CD14-positive monocyte (primary cell): ENCODE measurements around the gene SERPINB8. TPM values are rescaled to one million over a fixed set of nuclear protein-coding genes. Genes with fewer than 3 reads are reported as not detected.
A peak's percentile ranks its signal among the peaks of the same experiment; 100 is the strongest.

Experiments used
- DNase-seq, 3 donors: peaks; one replicate each; pipeline ENCODE4 v3.0.0-alpha.2; 2011 to 2022
- H2AFZ ChIP-seq: 2 replicates; pipeline ENCODE4 v1.6.0; 2012; ENCODE audit warnings: mild to moderate bottlenecking, low read depth, low read length, inconsistent platforms; ENCODE audit not compliant: insufficient read depth, poor library complexity, severe bottlenecking
- H3K27ac ChIP-seq, 2 donors: 1 replicate in 1 of 2; 2 replicates in 1 of 2; pipeline ENCODE4 v1.5.1; 2012 to 2013; ENCODE audit warnings: low read length in 2 of 2, control low read depth in 1 of 2, inconsistent platforms in 1 of 2, low read depth in 1 of 2, mild to moderate bottlenecking in 1 of 2
- H3K27me3 ChIP-seq, 2 donors: one replicate each; pipeline versions ENCODE4 v1.6.0 to v1.6.1; 2011 to 2013; ENCODE audit warnings: low read length in 2 of 2; ENCODE audit not compliant: control insufficient read depth in 2 of 2, insufficient read depth in 2 of 2
- H3K36me3 ChIP-seq, 2 donors: replicated peaks in 1 of 2; 1 replicate in 1 of 2; 2 replicates in 1 of 2; pipeline versions ENCODE4 v1.5.1 to v1.6.1; 2012 to 2013; ENCODE audit warnings: low read length in 2 of 2, control low read depth in 1 of 2, inconsistent platforms in 1 of 2, mild to moderate bottlenecking in 1 of 2; ENCODE audit not compliant: insufficient read depth in 2 of 2, control insufficient read depth in 1 of 2
- H3K4me1 ChIP-seq, 2 donors: 1 replicate in 1 of 2; 2 replicates in 1 of 2; pipeline versions ENCODE4 v1.5.1 to v1.6.1; 2012 to 2013; ENCODE audit warnings: low read length in 2 of 2, control low read depth in 1 of 2, inconsistent platforms in 1 of 2, mild to moderate bottlenecking in 1 of 2, moderate library complexity in 1 of 2; ENCODE audit not compliant: insufficient read depth in 2 of 2, control insufficient read depth in 1 of 2
- H3K4me2 ChIP-seq: replicated peaks from 2 replicates; pipeline ENCODE3; 2012; ENCODE audit warnings: low read length, moderate library complexity, mild to moderate bottlenecking; ENCODE audit not compliant: poor library complexity, severe bottlenecking; ENCODE audit errors: extremely low read depth
- H3K4me3 ChIP-seq, 3 experiments: fragments of 200-600 bp in 1 of 3; sonication (generic) in 1 of 3; replicated peaks in 1 of 3; 1 replicate in 2 of 3; 2 replicates in 1 of 3; pipeline ENCODE4 v1.5.1; 2011 to 2013; ENCODE audit warnings: low read length in 3 of 3, mild to moderate bottlenecking in 3 of 3, control low read depth in 2 of 3, low read depth in 2 of 3, inconsistent platforms in 1 of 3, moderate library complexity in 1 of 3
- H3K79me2 ChIP-seq: 2 replicates; pipeline ENCODE4 v1.6.0; 2012; ENCODE audit warnings: mild to moderate bottlenecking, control low read depth, inconsistent platforms, low read length, moderate library complexity; ENCODE audit not compliant: insufficient read depth
- H3K9ac ChIP-seq: 2 replicates; pipeline ENCODE4 v1.6.0; 2017; ENCODE audit warnings: low read length, mild to moderate bottlenecking; ENCODE audit not compliant: insufficient read depth, poor library complexity, severe bottlenecking
- H3K9me3 ChIP-seq, 2 donors: replicated peaks in 1 of 2; 1 replicate in 1 of 2; 2 replicates in 1 of 2; pipeline versions ENCODE4 v1.5.1 to v1.6.1; 2012 to 2013; ENCODE audit warnings: low read length in 2 of 2, control low read depth in 1 of 2; ENCODE audit not compliant: control insufficient read depth in 1 of 2, insufficient read depth in 1 of 2
- H4K20me1 ChIP-seq: 2 replicates; pipeline ENCODE4 v1.6.0; 2012; ENCODE audit warnings: mild to moderate bottlenecking, low read length, control low read depth, moderate library complexity; ENCODE audit not compliant: insufficient read depth
- H3K27ac Mint-ChIP-seq, 7 donors: one replicate each; pipeline ENCODE4 v1.8.0; 2020; ENCODE audit warnings: mild to moderate bottlenecking in 7 of 7, mixed read lengths in 7 of 7, moderate library complexity in 6 of 7, inconsistent platforms in 2 of 7
- H3K27me3 Mint-ChIP-seq, 3 donors: one replicate each; pipeline ENCODE4 v1.8.0; 2021 to 2022; ENCODE audit warnings: low read depth in 3 of 3, mild to moderate bottlenecking in 3 of 3, mixed read lengths in 3 of 3, moderate library complexity in 3 of 3, inconsistent platforms in 1 of 3
- H3K36me3 Mint-ChIP-seq, 2 donors: one replicate each; pipeline ENCODE4 v1.8.0; 2020; ENCODE audit warnings: mixed read lengths in 2 of 2, inconsistent platforms in 1 of 2, mild to moderate bottlenecking in 1 of 2
- H3K4me1 Mint-ChIP-seq: one replicate; pipeline ENCODE4 v1.8.0; 2020; ENCODE audit warnings: mild to moderate bottlenecking, mixed read lengths
- H3K4me3 Mint-ChIP-seq, 2 donors: one replicate each; pipeline ENCODE4 v1.8.0; 2020; ENCODE audit warnings: mild to moderate bottlenecking in 2 of 2, mixed read lengths in 2 of 2, moderate library complexity in 1 of 2
- H3K9me3 Mint-ChIP-seq, 7 donors: one replicate each; pipeline ENCODE4 v1.8.0; 2020 to 2022; ENCODE audit warnings: mixed read lengths in 7 of 7, mild to moderate bottlenecking in 6 of 7, moderate library complexity in 6 of 7, inconsistent platforms in 2 of 7
- WGBS: methylation state at CpG from one replicate; pipeline ENCODE4 v1.1.5; 2013; ENCODE audit warnings: missing lambda C conversion rate; ENCODE audit not compliant: insufficient coverage; 5-methylcytosine and 5-hydroxymethylcytosine counted together
- intact Hi-C, 2 donors: fragments of 100-400 bp; cut with micrococcal nuclease; formaldehyde crosslinking; loops; one replicate each; pipeline versions ENCODE4 v1.15.0 to v1.15.1; 2023
- polyA plus RNA-seq, 3 donors: library from polyadenylated mRNA; depleted of rRNA in 1 of 3; unstranded in 2 of 3; stranded (reverse) in 1 of 3; fragments of 300-500 nt in 2 of 3; fragments of >200 nt in 1 of 3; fragmentation: Illumina TruSeq in 2 of 3; gene quantifications; 1 replicate in 2 of 3; 2 replicates in 1 of 3; pipeline ENCODE4 v1.2.3, GENCODE V29; 2012 to 2021
- TF ChIP-seq, protein P1 (sequence below): fragments of 200-600 bp; IDR thresholded peaks from one replicate; pipeline ENCODE4 v1.8.0; 2022; ENCODE audit warnings: antibody characterized with exemption, mild to moderate bottlenecking

Gene SERPINB8
- polyA plus RNA-seq, 3 donors, result 30.3 to 141 (median 115) TPM

DNA sequence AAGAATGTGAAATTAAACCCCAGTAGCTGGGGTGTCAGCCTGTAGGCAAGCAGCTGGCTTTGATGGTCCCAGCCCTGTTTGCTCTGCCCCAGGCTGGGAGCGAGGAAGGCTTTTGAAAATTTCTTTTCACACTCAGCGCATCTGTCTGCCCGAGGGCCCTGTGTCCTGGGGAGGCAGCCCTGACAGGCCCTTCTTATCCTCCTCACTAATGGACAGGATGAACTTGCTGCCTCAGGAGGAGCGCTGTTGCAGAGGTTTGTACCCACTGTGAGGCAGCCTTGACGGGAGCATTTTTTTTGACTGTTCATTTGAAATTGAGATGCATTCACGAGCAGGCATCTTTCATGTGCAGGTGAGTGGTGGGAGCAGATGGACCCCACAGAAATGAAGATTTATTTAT is 62.4 kb downstream of the SERPINB8 start:
- intact Hi-C loops, result no loop called here
- Mint-ChIP-seq H3K9me3 (no peaks in the 10 kb centered on the region), H3K4me3 (no peak overlapping the region), H3K27ac (no peak overlapping the region), H3K36me3 (no peaks in the 10 kb centered on the region), H3K27me3 (peaks cover 0 to 4% (median 4%) of the 10 kb centered on the region in 3 donors), H3K4me1 (no peaks in the 10 kb centered on the region)
- Histone ChIP-seq H3K36me3 (no peaks in the 10 kb centered on the region), H3K4me1 (no peaks in the 10 kb centered on the region), H3K4me3 (no peak overlapping the region), H3K27me3 (no peaks in the 10 kb centered on the region), H2AFZ (no peak overlapping the region), H3K27ac (no peak overlapping the region), H4K20me1 (no peaks in the 10 kb centered on the region), H3K9ac (no peak overlapping the region), H3K4me2 (no peak overlapping the region), H3K79me2 (no peaks in the 10 kb centered on the region), H3K9me3 (no peaks in the 10 kb centered on the region)
- WGBS, result 95% methylated on average over 4 of the region's 6 CpGs
- DNase-seq, result no peak
- TF ChIP-seq, protein P1, sequence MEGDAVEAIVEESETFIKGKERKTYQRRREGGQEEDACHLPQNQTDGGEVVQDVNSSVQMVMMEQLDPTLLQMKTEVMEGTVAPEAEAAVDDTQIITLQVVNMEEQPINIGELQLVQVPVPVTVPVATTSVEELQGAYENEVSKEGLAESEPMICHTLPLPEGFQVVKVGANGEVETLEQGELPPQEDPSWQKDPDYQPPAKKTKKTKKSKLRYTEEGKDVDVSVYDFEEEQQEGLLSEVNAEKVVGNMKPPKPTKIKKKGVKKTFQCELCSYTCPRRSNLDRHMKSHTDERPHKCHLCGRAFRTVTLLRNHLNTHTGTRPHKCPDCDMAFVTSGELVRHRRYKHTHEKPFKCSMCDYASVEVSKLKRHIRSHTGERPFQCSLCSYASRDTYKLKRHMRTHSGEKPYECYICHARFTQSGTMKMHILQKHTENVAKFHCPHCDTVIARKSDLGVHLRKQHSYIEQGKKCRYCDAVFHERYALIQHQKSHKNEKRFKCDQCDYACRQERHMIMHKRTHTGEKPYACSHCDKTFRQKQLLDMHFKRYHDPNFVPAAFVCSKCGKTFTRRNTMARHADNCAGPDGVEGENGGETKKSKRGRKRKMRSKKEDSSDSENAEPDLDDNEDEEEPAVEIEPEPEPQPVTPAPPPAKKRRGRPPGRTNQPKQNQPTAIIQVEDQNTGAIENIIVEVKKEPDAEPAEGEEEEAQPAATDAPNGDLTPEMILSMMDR, result no peak

DNA sequence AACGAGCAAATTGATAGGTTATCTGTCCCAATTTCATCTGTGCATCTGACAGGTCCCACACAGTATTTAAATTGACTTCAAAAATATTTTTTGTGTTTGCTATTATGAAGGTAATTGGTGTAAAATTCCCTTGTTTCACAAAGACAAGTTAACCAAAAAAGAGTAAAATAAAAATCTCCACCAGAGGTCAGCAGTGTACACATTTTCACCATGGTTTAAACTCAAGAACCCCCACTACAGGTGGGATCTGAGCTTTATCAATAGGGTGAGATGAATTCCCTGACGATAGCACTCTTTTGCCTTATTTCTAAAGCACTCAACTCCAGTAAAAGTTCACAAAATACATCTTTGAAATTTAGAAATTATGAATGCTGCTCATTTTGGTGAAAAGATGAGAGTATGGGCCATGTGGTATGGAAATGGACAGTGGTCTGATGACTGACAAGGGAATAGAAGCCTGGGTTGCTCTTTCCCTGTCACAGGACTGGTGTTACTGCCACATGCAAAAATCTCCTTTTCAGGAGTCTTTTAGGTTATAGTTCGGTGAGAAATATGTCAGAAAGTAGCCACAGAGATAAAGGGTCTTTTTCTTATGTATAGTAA is 68.0 kb downstream of the SERPINB8 start:
- H3K4me3 ChIP-seq, result no peak overlapping the region
- no peak for DNase-seq
- Mint-ChIP-seq H3K4me1 (no peaks in the 10 kb centered on the region), H3K9me3 (peaks cover 3 to 10% (median 4%) of the 10 kb centered on the region in 7 donors), H3K27ac (no peak overlapping the region), H3K27me3 (peaks cover 0 to 3% (median 2%) of the 10 kb centered on the region in 3 donors), H3K4me3 (no peak overlapping the region), H3K36me3 (no peaks in the 10 kb centered on the region)
- H4K20me1 ChIP-seq, result no peaks in the 10 kb centered on the region
- no peak overlapping the region for H3K27ac ChIP-seq
- TF ChIP-seq, protein P1, result peak; percentile 75
- intact Hi-C loops, result no loop called here
- H3K4me2 ChIP-seq, result no peak overlapping the region
- H3K36me3 ChIP-seq, result no peaks in the 10 kb centered on the region
- H3K4me1 ChIP-seq, result no peaks in the 10 kb centered on the region
- no peak overlapping the region for H2AFZ ChIP-seq
- no peak overlapping the region for H3K9ac ChIP-seq
- no CpG with 5 or more reads among the region's 3 CpGs for WGBS
- H3K27me3 ChIP-seq, result no peaks in the 10 kb centered on the region
- H3K9me3 ChIP-seq, result peaks cover 0 to 5% of the 10 kb centered on the region in 2 donors
- no peaks in the 10 kb centered on the region for H3K79me2 ChIP-seq

Other genes with a start within 250 kb of the SERPINB8 start
- gene SERPINB7, start 194.7 kb upstream of the SERPINB8 start, polyA plus RNA-seq, result not detected
- gene SERPINB2, start 82.4 kb upstream of the SERPINB8 start, polyA plus RNA-seq, result 10 to 100 TPM; 14.3 to 60.9 (median 19.9) TPM
- gene SERPINB10, start 62.1 kb upstream of the SERPINB8 start, polyA plus RNA-seq, result 1 to 10 TPM; 1.3 to 2.0 (median 1.3) TPM
- gene HMSD, start 20.8 kb upstream of the SERPINB8 start, polyA plus RNA-seq, result not detected
- gene LINC00305, start 179.0 kb downstream of the SERPINB8 start, polyA plus RNA-seq, result not detected